Esophagus squamous epithelium (tissue), 5 donors: ENCODE results near the gene FAM89A. TPM values are rescaled to one million over a fixed set of nuclear protein-coding genes. Genes with fewer than 3 reads are reported as not detected.

Source experiments
- DNase-seq: peaks from one replicate; lab custom pipeline; 2025; lab: John Stamatoyannopoulos, UW
- H3K27ac ChIP-seq, 4 donors: fragments of 200-600 bp; sonication (generic); one replicate each; pipeline ENCODE4 v1.5.1; 2016 to 2019; ENCODE audit warnings: mild to moderate bottlenecking in 1 of 4
- H3K27me3 ChIP-seq, 4 donors: fragments of 200-600 bp; sonication (generic); 1 replicate in 3 of 4; 2 replicates in 1 of 4; pipeline versions ENCODE4 v1.5.1 to v1.6.0; 2017 to 2021; ENCODE audit warnings: antibody characterized with exemption in 1 of 4
- H3K36me3 ChIP-seq, 3 donors: fragments of 200-600 bp; sonication (generic); one replicate each; pipeline ENCODE4 v1.5.1; 2016 to 2019
- H3K4me1 ChIP-seq, 3 donors: fragments of 200-600 bp; sonication (generic); one replicate each; pipeline ENCODE4 v1.5.1; 2017 to 2019
- H3K4me3 ChIP-seq, 4 donors: fragments of 200-600 bp; sonication (generic); 1 replicate in 3 of 4; 2 replicates in 1 of 4; pipeline ENCODE4 v1.5.1; 2016 to 2019; ENCODE audit warnings: mild to moderate bottlenecking in 2 of 4, moderate library complexity in 1 of 4
- H3K9me3 ChIP-seq, 3 donors: fragments of 200-600 bp; sonication (generic); one replicate each; pipeline ENCODE4 v1.5.1; 2016 to 2019
- POLR2A ChIP-seq, 4 donors: fragments of 450-650 bp; IDR thresholded peaks; one replicate each; pipeline ENCODE4 v1.6.1; 2017; ENCODE audit warnings: antibody characterized with exemption in 4 of 4, mild to moderate bottlenecking in 4 of 4, moderate library complexity in 3 of 4
- WGBS, 2 donors: methylation state at CpG; one replicate each; pipeline ENCODE4 v1.1.5; 2018; 5-methylcytosine and 5-hydroxymethylcytosine counted together
- intact Hi-C: fragments of 100-400 bp; cut with DNase I; formaldehyde crosslinking; loops from one replicate; pipeline ENCODE4 v1.15.0; 2022
- total RNA-seq, 4 donors: library from RNA; depleted of rRNA; stranded (reverse); fragments of >200 nt; gene quantifications; one replicate each; pipeline ENCODE4 v1.1.0, GENCODE V29; 2016
- TF ChIP-seq, protein P1 (sequence below), 6 experiments: fragments of 450-650 bp in 4 of 6; fragments of 200-600 bp in 2 of 6; sonication (generic) in 2 of 6; IDR thresholded peaks; one replicate each; pipeline ENCODE4 v1.5.1; 2016 to 2019; ENCODE audit warnings: antibody characterized with exemption in 6 of 6, mild to moderate bottlenecking in 4 of 6, moderate library complexity in 4 of 6
- donor health status: DM: yes; HTN: yes; CAD: no.

FAM89A gene
- total RNA-seq, 4 donors from 2014 or later = 5.0 to 24.8 (median 17.1) TPM

DNA sequence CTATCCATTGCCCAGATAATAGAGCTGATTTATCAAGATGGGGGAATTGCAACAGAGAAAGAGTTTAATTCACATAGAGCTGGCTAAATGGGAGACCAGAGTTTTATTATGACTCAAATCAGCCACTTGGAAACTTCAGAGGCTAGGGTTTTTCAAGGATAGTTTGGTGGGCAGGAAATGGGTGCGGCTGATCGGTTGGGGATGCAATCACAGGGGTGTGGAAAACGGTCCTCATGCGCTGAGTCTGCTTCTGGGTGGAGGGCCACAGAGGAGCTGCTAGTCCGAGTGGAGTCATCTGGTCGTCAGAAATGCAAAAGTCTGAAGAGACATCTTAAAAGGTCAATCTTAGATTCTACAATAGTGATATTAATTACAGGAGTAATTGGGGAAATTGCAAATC, 32.0 kb upstream of the FAM89A start:
- peaks cover 0 to 5% (median 0%) of the 10 kb centered on the region in 3 donors for H3K4me1 ChIP-seq
- TF ChIP-seq POLR2A (IDR thresholded peaks at IDR 0.05) = no peak
- TF ChIP-seq, protein P1, sequence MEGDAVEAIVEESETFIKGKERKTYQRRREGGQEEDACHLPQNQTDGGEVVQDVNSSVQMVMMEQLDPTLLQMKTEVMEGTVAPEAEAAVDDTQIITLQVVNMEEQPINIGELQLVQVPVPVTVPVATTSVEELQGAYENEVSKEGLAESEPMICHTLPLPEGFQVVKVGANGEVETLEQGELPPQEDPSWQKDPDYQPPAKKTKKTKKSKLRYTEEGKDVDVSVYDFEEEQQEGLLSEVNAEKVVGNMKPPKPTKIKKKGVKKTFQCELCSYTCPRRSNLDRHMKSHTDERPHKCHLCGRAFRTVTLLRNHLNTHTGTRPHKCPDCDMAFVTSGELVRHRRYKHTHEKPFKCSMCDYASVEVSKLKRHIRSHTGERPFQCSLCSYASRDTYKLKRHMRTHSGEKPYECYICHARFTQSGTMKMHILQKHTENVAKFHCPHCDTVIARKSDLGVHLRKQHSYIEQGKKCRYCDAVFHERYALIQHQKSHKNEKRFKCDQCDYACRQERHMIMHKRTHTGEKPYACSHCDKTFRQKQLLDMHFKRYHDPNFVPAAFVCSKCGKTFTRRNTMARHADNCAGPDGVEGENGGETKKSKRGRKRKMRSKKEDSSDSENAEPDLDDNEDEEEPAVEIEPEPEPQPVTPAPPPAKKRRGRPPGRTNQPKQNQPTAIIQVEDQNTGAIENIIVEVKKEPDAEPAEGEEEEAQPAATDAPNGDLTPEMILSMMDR (IDR thresholded peaks at IDR 0.05) = no peak
- 84 to 87% methylated on average over 6 of the region's 6 CpGs for WGBS, 2 donors
- peaks cover 0 to 8% (median 0%) of the 10 kb centered on the region in 4 donors for H3K27me3 ChIP-seq
- no peaks in the 10 kb centered on the region for H3K36me3 ChIP-seq
- H3K4me3 ChIP-seq = no peak overlapping the region
- no peaks in the 10 kb centered on the region for H3K9me3 ChIP-seq
- intact Hi-C loops = no loop called here
- no peak overlapping the region for H3K27ac ChIP-seq
- no peak for DNase-seq

DNA sequence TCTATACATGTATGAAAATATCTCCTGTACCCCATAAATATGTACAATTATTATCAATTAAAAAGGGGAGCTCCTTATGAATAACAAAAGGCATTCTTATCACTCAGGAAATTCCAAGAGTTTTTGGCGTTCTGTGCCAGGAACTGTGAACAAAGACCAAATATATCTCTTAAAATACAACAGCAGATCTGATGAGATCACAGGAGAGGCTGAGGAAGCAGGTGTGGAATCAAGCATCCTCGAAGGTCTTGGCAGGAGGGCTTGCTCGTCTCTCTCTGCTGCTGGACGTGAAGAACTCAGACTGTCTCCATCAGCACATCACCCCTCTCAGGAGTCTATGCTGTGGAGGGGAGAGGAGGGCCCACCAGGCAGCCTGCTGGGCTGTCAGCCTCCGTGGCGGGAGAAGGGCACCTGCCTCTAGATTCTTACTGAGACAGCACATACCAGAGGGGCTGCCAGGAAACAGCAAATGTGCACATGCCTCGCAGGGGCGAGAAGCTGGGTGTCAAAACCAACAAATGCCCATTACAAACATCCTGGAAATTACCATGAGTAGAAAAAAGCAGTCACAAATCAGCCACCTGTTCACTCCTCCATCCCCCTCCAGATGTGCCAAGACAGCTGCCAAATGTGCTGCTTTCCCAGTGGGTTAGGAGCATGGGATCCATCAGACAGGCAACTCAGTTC, 30.8 kb upstream of the FAM89A start:
- intact Hi-C loops = no loop called here
- WGBS, 2 donors = 48 to 57% methylated on average over 4 to 8 of the region's 8 CpGs
- peaks cover 0 to 5% (median 0%) of the 10 kb centered on the region in 3 donors for H3K4me1 ChIP-seq
- TF ChIP-seq POLR2A (IDR thresholded peaks at IDR 0.05) = no peak
- TF ChIP-seq, protein P1 (IDR thresholded peaks at IDR 0.05) = no peak
- peaks cover 0 to 11% (median 0%) of the 10 kb centered on the region in 4 donors for H3K27me3 ChIP-seq
- H3K27ac ChIP-seq = no peak overlapping the region
- H3K36me3 ChIP-seq = no peaks in the 10 kb centered on the region
- DNase-seq = no peak
- no peak overlapping the region for H3K4me3 ChIP-seq
- H3K9me3 ChIP-seq = no peaks in the 10 kb centered on the region

DNA sequence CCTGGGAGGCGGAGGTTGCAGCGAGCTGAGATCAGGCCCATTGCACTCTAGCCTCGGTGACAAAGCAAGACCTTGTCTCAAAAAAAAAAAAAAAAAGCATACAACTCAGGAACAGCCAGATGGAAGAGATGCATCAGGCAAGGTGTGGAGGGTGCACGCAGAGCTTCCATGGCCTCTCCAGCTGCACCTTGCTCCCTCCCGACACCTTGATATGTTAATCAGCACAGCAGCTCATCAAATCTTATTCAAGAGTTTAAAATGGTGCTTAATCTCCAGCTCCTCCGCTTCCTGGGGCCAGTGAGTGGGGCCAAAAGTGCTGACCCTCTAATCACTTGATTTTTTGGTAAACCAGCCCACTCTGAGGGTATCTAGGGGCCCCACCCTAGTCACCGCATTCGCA, 29.3 kb upstream of the FAM89A start:
- H3K27ac ChIP-seq = no peak overlapping the region
- H3K27me3 ChIP-seq = peaks cover 0 to 11% (median 0%) of the 10 kb centered on the region in 4 donors
- H3K9me3 ChIP-seq = no peaks in the 10 kb centered on the region
- H3K36me3 ChIP-seq = no peaks in the 10 kb centered on the region
- no peak for DNase-seq
- no peak overlapping the region for H3K4me3 ChIP-seq
- H3K4me1 ChIP-seq = peaks cover 0 to 5% (median 0%) of the 10 kb centered on the region in 3 donors
- TF ChIP-seq POLR2A (IDR thresholded peaks at IDR 0.05) = no peak
- TF ChIP-seq, protein P1 (IDR thresholded peaks at IDR 0.05) = no peak
- intact Hi-C loops = no loop called here
- WGBS, 2 donors = 90 to 94% methylated on average over 5 to 7 of the region's 8 CpGs

DNA sequence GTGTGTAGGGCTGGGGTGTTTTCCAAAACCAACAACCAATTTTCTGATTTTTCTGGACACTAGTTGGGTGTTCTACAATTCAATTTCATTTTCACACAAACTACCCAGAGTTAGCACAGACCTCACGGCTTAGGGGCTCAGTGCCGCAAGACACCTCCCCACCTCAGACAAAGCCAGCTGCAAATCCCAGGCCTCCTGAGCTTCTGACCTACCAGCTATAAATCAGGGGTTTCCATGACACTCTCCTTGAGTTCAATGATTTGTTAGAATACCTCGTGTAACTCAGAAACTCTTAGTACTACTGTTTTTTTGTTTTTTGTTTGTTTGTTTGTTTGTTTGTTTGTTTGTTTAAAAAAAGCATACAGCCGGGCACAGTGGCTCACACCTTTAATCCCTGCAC, 28.7 kb upstream of the FAM89A start:
- Histone ChIP-seq H3K4me3 (no peak overlapping the region), H3K27me3 (peaks cover 0 to 11% (median 0%) of the 10 kb centered on the region in 4 donors), H3K27ac (no peak overlapping the region), H3K36me3 (no peaks in the 10 kb centered on the region), H3K4me1 (peaks cover 0 to under 1% (median 0%) of the 10 kb centered on the region in 3 donors), H3K9me3 (no peaks in the 10 kb centered on the region)
- TF ChIP-seq POLR2A (IDR thresholded peaks at IDR 0.05) = no peak
- TF ChIP-seq, protein P1 (IDR thresholded peaks at IDR 0.05) = no peak
- WGBS, 2 donors = 72 to 74% methylated on average over 3 to 4 of the region's 4 CpGs
- no peak for DNase-seq
- intact Hi-C loops = no loop called here

DNA sequence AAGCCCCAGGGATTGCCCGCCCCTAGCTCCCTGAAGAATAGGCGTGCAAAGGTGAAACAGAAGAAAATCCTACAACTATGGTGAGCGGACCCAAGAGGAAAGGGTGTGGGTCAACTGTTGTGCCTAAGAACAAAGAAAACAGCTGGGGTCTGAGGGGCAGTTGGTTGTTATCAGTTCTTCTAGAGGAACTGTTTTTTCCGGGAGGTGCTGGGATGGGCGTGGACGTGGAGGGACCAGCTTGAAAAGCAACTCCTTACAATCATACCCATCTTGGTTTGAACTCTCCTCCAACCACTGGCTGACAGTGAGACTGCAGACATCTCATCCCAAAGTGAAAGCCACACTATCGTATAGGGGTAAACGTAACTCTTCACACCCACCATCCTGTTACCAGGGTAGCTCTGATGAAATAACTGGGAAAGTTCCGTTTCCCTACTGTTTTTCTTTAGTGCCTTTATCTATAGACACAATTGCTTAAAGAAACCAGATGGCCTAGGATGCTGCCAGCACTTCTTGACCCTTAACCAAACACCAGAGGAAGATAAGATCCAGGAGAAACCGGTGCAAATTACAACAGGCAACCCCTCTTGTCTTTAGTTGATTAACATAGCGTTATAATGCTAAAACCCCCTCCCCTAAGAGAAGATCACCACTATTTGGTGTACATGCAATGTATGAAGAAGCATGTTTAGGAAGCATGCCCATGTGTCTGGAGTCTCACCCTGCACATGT, 25.6 kb upstream of the FAM89A start:
- Histone ChIP-seq H3K4me3 (no peak overlapping the region), H3K4me1 (no peaks in the 10 kb centered on the region), H3K27ac (no peak overlapping the region), H3K36me3 (no peaks in the 10 kb centered on the region), H3K27me3 (peaks cover 0 to 11% (median 0%) of the 10 kb centered on the region in 4 donors), H3K9me3 (no peaks in the 10 kb centered on the region)
- intact Hi-C loops = no loop called here
- WGBS, 2 donors = 81% methylated on average over 11 of the region's 11 CpGs
- TF ChIP-seq, protein P1 (IDR thresholded peaks at IDR 0.05) = no peak
- TF ChIP-seq POLR2A (IDR thresholded peaks at IDR 0.05) = no peak
- no peak for DNase-seq
